Calu3 (cell line): ENCODE data around the gene LRP5. TPM values are rescaled to one million over a fixed set of nuclear protein-coding genes. Genes with fewer than 3 reads are reported as not detected.

Experiments used
- BruUV-seq: library from RNA; stranded (reverse); fragments of 400-500 nt; replicated peaks from 2 replicates; lab custom pipeline; 2021; lab: Mats Ljungman, UMichigan
- CTCF ChIA-PET: fragments of 300-600 bp; sonication (Branson Sonifier 250); formaldehyde crosslinking; loops from one replicate; lab custom pipeline; 2022; ENCODE audit warnings: antibody characterized with exemption; lab: Charles Lee
- DNase-seq: peaks from one replicate; pipeline ENCODE4 v3.0.0; 2022
- H3K27ac Mint-ChIP-seq: one replicate; pipeline ENCODE4 v1.8.0; 2022; ENCODE audit warnings: mixed read lengths; ENCODE audit not compliant: unreplicated experiment
- H3K27me3 Mint-ChIP-seq: one replicate; pipeline ENCODE4 v1.8.0; 2022; ENCODE audit warnings: mixed read lengths; ENCODE audit not compliant: unreplicated experiment
- H3K36me3 Mint-ChIP-seq: one replicate; pipeline ENCODE4 v1.8.0; 2022; ENCODE audit warnings: mild to moderate bottlenecking, moderate library complexity, mixed read lengths; ENCODE audit not compliant: insufficient read depth, unreplicated experiment
- H3K4me1 Mint-ChIP-seq: one replicate; pipeline ENCODE4 v1.8.0; 2022; ENCODE audit warnings: mild to moderate bottlenecking, low read depth, mixed read lengths; ENCODE audit not compliant: unreplicated experiment
- H3K4me3 Mint-ChIP-seq: one replicate; pipeline ENCODE4 v1.8.0; 2022; ENCODE audit warnings: mild to moderate bottlenecking, low read depth, moderate library complexity, mixed read lengths; ENCODE audit not compliant: unreplicated experiment
- H3K9me3 Mint-ChIP-seq: one replicate; pipeline ENCODE4 v1.8.0; 2022; ENCODE audit warnings: low read depth, mixed read lengths; ENCODE audit not compliant: unreplicated experiment
- intact Hi-C: fragments of 100-400 bp; cut with micrococcal nuclease; formaldehyde crosslinking; loops from one replicate; pipeline ENCODE4 v1.10.0; 2022; ENCODE audit not compliant: unreplicated experiment
- total RNA-seq: library from RNA; stranded (reverse); gene quantifications from 2 replicates; pipeline ENCODE4 v1.2.3, GENCODE V29; 2022
- TF ChIP-seq, protein P1 (sequence below): fragments of 200-600 bp; IDR thresholded peaks from one replicate; pipeline ENCODE4 v1.8.0; 2022; ENCODE audit warnings: antibody characterized with exemption; ENCODE audit not compliant: unreplicated experiment

Gene LRP5
- total RNA-seq, 1 experiment from 2014 or later: 82.0 TPM

GRCh38 chr11:68337399-68337835 is 25.0 kb downstream of the LRP5 start:
- Mint-ChIP-seq H3K9me3 (no peaks in the 10 kb centered on the region), H3K4me1 (peaks cover 35% of the 10 kb centered on the region), H3K27me3 (no peaks in the 10 kb centered on the region), H3K27ac (no peak overlapping the region), H3K4me3 (no peak overlapping the region), H3K36me3 (peaks cover 4% of the 10 kb centered on the region)
- CTCF ChIA-PET: no interaction called here
- TF ChIP-seq, protein P1, sequence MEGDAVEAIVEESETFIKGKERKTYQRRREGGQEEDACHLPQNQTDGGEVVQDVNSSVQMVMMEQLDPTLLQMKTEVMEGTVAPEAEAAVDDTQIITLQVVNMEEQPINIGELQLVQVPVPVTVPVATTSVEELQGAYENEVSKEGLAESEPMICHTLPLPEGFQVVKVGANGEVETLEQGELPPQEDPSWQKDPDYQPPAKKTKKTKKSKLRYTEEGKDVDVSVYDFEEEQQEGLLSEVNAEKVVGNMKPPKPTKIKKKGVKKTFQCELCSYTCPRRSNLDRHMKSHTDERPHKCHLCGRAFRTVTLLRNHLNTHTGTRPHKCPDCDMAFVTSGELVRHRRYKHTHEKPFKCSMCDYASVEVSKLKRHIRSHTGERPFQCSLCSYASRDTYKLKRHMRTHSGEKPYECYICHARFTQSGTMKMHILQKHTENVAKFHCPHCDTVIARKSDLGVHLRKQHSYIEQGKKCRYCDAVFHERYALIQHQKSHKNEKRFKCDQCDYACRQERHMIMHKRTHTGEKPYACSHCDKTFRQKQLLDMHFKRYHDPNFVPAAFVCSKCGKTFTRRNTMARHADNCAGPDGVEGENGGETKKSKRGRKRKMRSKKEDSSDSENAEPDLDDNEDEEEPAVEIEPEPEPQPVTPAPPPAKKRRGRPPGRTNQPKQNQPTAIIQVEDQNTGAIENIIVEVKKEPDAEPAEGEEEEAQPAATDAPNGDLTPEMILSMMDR: no peak
- DNase-seq: no peak
- intact Hi-C loops: no loop called here
- no TSS peak for BruUV-seq

DNA sequence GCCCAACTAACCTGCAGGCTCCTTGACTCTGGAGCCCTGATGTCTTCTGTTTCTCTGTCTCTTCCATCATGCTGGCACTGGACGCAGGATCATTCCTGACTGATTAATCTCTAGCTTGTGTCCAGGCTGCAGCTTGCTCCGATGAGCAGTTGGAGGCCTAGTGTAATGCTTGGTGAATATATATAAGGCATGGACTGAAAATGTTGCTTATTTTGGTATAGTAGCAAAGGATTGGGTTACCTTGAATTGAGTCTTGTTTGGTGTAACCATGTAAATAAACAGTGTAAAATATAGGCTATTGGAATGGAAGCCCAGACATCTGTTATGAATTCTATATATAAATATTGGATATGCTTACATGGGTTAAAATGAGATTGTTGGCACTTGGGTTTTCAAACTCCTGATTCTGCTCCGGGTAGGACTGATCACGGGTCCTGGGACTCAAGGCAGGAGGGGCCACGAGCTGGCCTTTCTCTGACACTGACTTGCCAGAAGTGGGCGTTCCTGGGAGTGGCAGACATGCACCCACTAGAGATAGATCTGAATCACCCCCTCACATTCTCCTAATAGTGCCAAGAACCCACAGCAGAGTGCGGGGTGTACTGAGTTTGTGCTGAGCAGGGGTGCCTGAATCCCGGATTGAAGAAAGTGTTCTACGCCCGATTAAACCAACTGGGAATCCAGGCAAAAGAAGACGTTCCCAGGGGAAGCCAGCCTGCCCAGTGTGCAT is 25.8 kb downstream of the LRP5 start:
- H3K9me3 Mint-ChIP-seq: no peaks in the 10 kb centered on the region
- no peak overlapping the region for H3K4me3 Mint-ChIP-seq
- intact Hi-C loops: no loop called here
- no peak for DNase-seq
- CTCF ChIA-PET: no interaction called here
- peaks cover 9% of the 10 kb centered on the region for H3K36me3 Mint-ChIP-seq
- TF ChIP-seq, protein P1: no peak
- H3K4me1 Mint-ChIP-seq: peaks cover 43% of the 10 kb centered on the region
- H3K27ac Mint-ChIP-seq: no peak overlapping the region
- no peaks in the 10 kb centered on the region for H3K27me3 Mint-ChIP-seq
- no TSS peak for BruUV-seq

GRCh38 chr11:68340003-68340767 is 27.8 kb downstream of the LRP5 start:
- CTCF ChIA-PET: no interaction called here
- TF ChIP-seq, protein P1: no peak
- Mint-ChIP-seq H3K27me3 (no peaks in the 10 kb centered on the region), H3K4me3 (no peak overlapping the region), H3K36me3 (peaks cover 13% of the 10 kb centered on the region), H3K9me3 (no peaks in the 10 kb centered on the region), H3K4me1 (peaks cover 44% of the 10 kb centered on the region), H3K27ac (no peak overlapping the region)
- no peak for DNase-seq
- BruUV-seq: no TSS peak
- intact Hi-C loops: no loop called here

- TF ChIP-seq, protein P1: no peak
- Mint-ChIP-seq H3K4me3 (no peak overlapping the region), H3K36me3 (peaks cover 13% of the 10 kb centered on the region), H3K4me1 (peaks cover 44% of the 10 kb centered on the region), H3K9me3 (no peaks in the 10 kb centered on the region), H3K27me3 (no peaks in the 10 kb centered on the region), H3K27ac (no peak overlapping the region)
- CTCF ChIA-PET: interaction anchor here (2.1 kb wide), 1 partner anchor 27 kb away, joined by 6 read pairs; no protein-coding TSS in a partner anchor
- no TSS peak for BruUV-seq
- DNase-seq: no peak
- intact Hi-C loops: no loop called here
Measured at GRCh38 chr11:68340784-68341556, 28.6 kb downstream of the LRP5 start.
